D721Med (cell line): Measurements from ENCODE around the gene GRWD1.

Source experiments
- DNase-seq: peaks from one replicate; pipeline ENCODE4 v3.0.0; 2011; ENCODE audit warnings: low spot score; ENCODE audit not compliant: insufficient read length
- FAIRE-seq: peaks from 2 replicates; lab custom pipeline; 2011; peaks lifted over from hg19 to GRCh38; lab: Jason Lieb, UNC
- CTCF ChIP-seq: IDR thresholded peaks from 2 replicates; pipeline ENCODE4 v1.5.1; 2012; ENCODE audit warnings: mild to moderate bottlenecking, control low read depth; ENCODE audit not compliant: insufficient read depth; ENCODE audit errors: missing control alignments

GRWD1 gene

GRCh38 chr19:48491793-48492123 lies 46.0 kb downstream of the GRWD1 start:
- no peak for TF ChIP-seq CTCF
- no peak for FAIRE-seq
- no peak for DNase-seq

GRCh38 chr19:48492925-48493717 lies 47.3 kb downstream of the GRWD1 start:
- FAIRE-seq (no peak), DNase-seq (no peak)
- TF ChIP-seq CTCF, result no peak

GRCh38 chr19:48493718-48494401 lies 48.1 kb downstream of the GRWD1 start:
- FAIRE-seq (no peak), DNase-seq (no peak)
- TF ChIP-seq CTCF, result no peak

GRCh38 chr19:48495396-48495795 lies 49.6 kb downstream of the GRWD1 start:
- DNase-seq (no peak), FAIRE-seq (no peak)
- no peak for TF ChIP-seq CTCF

GRCh38 chr19:48496959-48497727 lies 51.4 kb downstream of the GRWD1 start:
- no peak for TF ChIP-seq CTCF
- FAIRE-seq, result no peak
- no peak for DNase-seq

- DNase-seq (no peak), FAIRE-seq (no peak)
- TF ChIP-seq CTCF, result no peak
Observed at GRCh38 chr19:48497728-48498594, 52.2 kb downstream of the GRWD1 start.
